Measurements from ENCODE around the gene LRP1-AS. TPM values are rescaled to one million over a fixed set of nuclear protein-coding genes. Genes with fewer than 3 reads are reported as not detected.

LRP1-AS gene
- total and polyA plus RNA-seq, 2 donors from 2014 or later = not detected

- H3K27ac ChIP-seq (ENCODE audit: low read depth in 2 of 2, low read length in 2 of 2) = no peak overlapping the region
- intact Hi-C loops (cut with DNase I) = no loop called here
- no peaks in the 10 kb centered on the region for H3K27me3 ChIP-seq (ENCODE audit: control insufficient read depth, insufficient read depth, low read length)
- no peaks in the 10 kb centered on the region for H3K4me1 ChIP-seq (ENCODE audit: control insufficient read depth in 2 of 3, insufficient read depth in 2 of 3, low read depth in 1 of 3, low read length in 3 of 3)
- TF ChIP-seq, protein P1, sequence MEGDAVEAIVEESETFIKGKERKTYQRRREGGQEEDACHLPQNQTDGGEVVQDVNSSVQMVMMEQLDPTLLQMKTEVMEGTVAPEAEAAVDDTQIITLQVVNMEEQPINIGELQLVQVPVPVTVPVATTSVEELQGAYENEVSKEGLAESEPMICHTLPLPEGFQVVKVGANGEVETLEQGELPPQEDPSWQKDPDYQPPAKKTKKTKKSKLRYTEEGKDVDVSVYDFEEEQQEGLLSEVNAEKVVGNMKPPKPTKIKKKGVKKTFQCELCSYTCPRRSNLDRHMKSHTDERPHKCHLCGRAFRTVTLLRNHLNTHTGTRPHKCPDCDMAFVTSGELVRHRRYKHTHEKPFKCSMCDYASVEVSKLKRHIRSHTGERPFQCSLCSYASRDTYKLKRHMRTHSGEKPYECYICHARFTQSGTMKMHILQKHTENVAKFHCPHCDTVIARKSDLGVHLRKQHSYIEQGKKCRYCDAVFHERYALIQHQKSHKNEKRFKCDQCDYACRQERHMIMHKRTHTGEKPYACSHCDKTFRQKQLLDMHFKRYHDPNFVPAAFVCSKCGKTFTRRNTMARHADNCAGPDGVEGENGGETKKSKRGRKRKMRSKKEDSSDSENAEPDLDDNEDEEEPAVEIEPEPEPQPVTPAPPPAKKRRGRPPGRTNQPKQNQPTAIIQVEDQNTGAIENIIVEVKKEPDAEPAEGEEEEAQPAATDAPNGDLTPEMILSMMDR (IDR thresholded peaks at IDR 0.05; ENCODE audit: borderline replicate concordance, extremely low read depth, insufficient read depth) = no peak
- no peaks in the 10 kb centered on the region for H3K9me3 ChIP-seq (ENCODE audit: control insufficient read depth in 2 of 3, insufficient read depth in 1 of 3, low read length in 3 of 3)
- FAIRE-seq (no peak), DNase-seq (no peak)
- no peak overlapping the region for H3K9ac ChIP-seq (ENCODE audit: low read length in 3 of 3)
- peaks cover 0 to 9% (median 9%) of the 10 kb centered on the region in 3 donors for H3K36me3 ChIP-seq (ENCODE audit: control insufficient read depth in 2 of 3, insufficient read depth in 3 of 3, low read length in 3 of 3)
- H3K4me3 ChIP-seq (ENCODE audit: low read length in 3 of 3) = no peak overlapping the region
These were observed 21.8 kb upstream of the LRP1-AS start for GRCh38 chr12:57169046-57169795.

DNA sequence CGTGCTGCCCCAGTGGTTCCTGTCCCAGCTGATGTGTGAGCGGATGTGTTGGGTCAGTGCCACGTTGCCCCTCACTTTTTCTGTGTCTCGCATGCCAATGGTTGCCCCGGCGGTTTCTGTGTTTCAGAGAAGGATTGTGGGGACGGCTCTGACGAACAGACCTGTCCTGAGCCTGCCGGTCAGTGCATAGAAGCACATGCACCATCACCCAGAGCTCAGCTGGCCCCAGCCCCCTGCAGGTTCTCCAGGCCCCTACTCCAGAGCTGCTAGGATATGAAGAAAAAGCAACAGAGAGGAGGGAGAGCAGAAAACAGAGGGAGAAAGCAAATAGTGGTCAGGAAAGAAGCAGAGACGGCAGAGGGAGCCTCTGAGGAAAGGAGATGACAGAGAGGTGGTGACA is 20.6 kb upstream of the LRP1-AS start:
- H3K9me3 ChIP-seq (ENCODE audit: control insufficient read depth in 2 of 3, insufficient read depth in 1 of 3, low read length in 3 of 3) = no peaks in the 10 kb centered on the region
- H3K27me3 ChIP-seq (ENCODE audit: control insufficient read depth, insufficient read depth, low read length) = no peaks in the 10 kb centered on the region
- H3K4me3 ChIP-seq (ENCODE audit: low read length in 3 of 3) = no peak overlapping the region
- no peaks in the 10 kb centered on the region for H3K4me1 ChIP-seq (ENCODE audit: control insufficient read depth in 2 of 3, insufficient read depth in 2 of 3, low read depth in 1 of 3, low read length in 3 of 3)
- TF ChIP-seq, protein P1 (IDR thresholded peaks at IDR 0.05; ENCODE audit: borderline replicate concordance, extremely low read depth, insufficient read depth) = no peak
- no peak for FAIRE-seq
- H3K36me3 ChIP-seq (ENCODE audit: control insufficient read depth in 2 of 3, insufficient read depth in 3 of 3, low read length in 3 of 3) = peaks cover 0 to 9% (median 7%) of the 10 kb centered on the region in 3 donors
- H3K9ac ChIP-seq (ENCODE audit: low read length in 3 of 3) = no peak overlapping the region
- intact Hi-C loops (cut with DNase I) = no loop called here
- H3K27ac ChIP-seq (ENCODE audit: low read depth in 2 of 2, low read length in 2 of 2) = no peak overlapping the region
- no peak for DNase-seq

DNA sequence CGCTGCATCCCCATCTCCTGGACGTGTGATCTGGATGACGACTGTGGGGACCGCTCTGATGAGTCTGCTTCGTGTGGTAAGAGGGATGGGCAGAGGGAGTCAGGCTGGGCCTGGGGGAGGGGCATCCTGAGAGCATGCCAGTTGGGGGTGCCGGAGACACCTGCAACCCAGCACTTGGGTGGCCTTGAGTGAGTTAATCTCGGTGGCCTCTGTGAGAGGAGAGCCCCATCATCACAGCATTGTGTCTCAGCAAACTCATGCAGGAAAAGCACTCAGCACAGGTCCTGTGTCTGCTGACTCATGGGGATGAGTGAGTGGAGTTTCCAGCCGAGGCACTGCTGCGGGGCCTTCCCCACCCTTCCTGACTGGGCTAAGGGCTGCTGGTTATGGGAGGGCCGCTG is 19.6 kb upstream of the LRP1-AS start:
- FAIRE-seq (no peak), DNase-seq (no peak)
- Histone ChIP-seq H3K9me3 (ENCODE audit: control insufficient read depth in 2 of 3, insufficient read depth in 1 of 3, low read length in 3 of 3) (no peaks in the 10 kb centered on the region), H3K36me3 (ENCODE audit: control insufficient read depth in 2 of 3, insufficient read depth in 3 of 3, low read length in 3 of 3) (peaks cover 8 to 9% (median 9%) of the 10 kb centered on the region in 3 donors), H3K27ac (ENCODE audit: low read depth in 2 of 2, low read length in 2 of 2) (no peak overlapping the region), H3K27me3 (ENCODE audit: control insufficient read depth, insufficient read depth, low read length) (no peaks in the 10 kb centered on the region), H3K4me1 (ENCODE audit: control insufficient read depth in 2 of 3, insufficient read depth in 2 of 3, low read depth in 1 of 3, low read length in 3 of 3) (no peaks in the 10 kb centered on the region), H3K9ac (ENCODE audit: low read length in 3 of 3) (no peak overlapping the region), H3K4me3 (ENCODE audit: low read length in 3 of 3) (no peak overlapping the region)
- intact Hi-C loops (cut with DNase I) = no loop called here
- TF ChIP-seq, protein P1 (IDR thresholded peaks at IDR 0.05; ENCODE audit: borderline replicate concordance, extremely low read depth, insufficient read depth) = no peak

Data from kidney (tissue), 14 donors.